OCI-LY3 (cell line): ENCODE data around the gene ZNF286A.

Source experiments
- H2AFZ ChIP-seq: fragments of 200-600, 300-600 bp; shearing (Covaris generic); 2 replicates; pipeline ENCODE4 v1.6.0; 2014; ENCODE audit warnings: antibody characterized with exemption, low read depth, low read length
- H3K27ac ChIP-seq: fragments of 200-600, 300-600 bp; sonication (generic); 2 replicates; pipeline ENCODE4 v1.5.1; 2014; ENCODE audit warnings: mild to moderate bottlenecking, low read length, moderate library complexity, mixed read lengths
- H3K27me3 ChIP-seq: fragments of 200-600, 300-600 bp; sonication (generic); 2 replicates; pipeline ENCODE4 v1.6.1; 2014; ENCODE audit warnings: low read depth, low read length, mixed read lengths
- H3K36me3 ChIP-seq: fragments of 200-600, 300-600 bp; sonication (generic); replicated peaks from 2 replicates; pipeline ENCODE3; 2014; ENCODE audit warnings: low read depth, low read length, mixed read lengths
- H3K4me1 ChIP-seq: fragments of 300-600, 200-600 bp; sonication (generic); 2 replicates; pipeline ENCODE4 v1.6.1; 2014; ENCODE audit warnings: low read length, mixed read lengths
- H3K4me2 ChIP-seq: fragments of 200-600, 300-600 bp; sonication (generic); 2 replicates; pipeline ENCODE4 v1.6.1; 2014; ENCODE audit warnings: low read length, mixed read lengths
- H3K4me3 ChIP-seq: fragments of 300-600, 200-600 bp; sonication (generic); 2 replicates; pipeline ENCODE4 v1.5.1; 2014; ENCODE audit warnings: antibody characterized with exemption, mild to moderate bottlenecking, low read length, moderate library complexity
- H3K79me2 ChIP-seq: fragments of 300-600, 200-600 bp; shearing (Covaris generic); 2 replicates; pipeline ENCODE4 v1.6.1; 2014; ENCODE audit warnings: mild to moderate bottlenecking, low read length, mixed read lengths
- H3K9ac ChIP-seq: fragments of 300-600, 200-600 bp; shearing (Covaris generic); 2 replicates; pipeline ENCODE4 v1.6.0; 2014; ENCODE audit warnings: mild to moderate bottlenecking, low read length, moderate library complexity
- H3K9me3 ChIP-seq: fragments of 200-600, 300-600 bp; shearing (Covaris generic); 2 replicates; pipeline ENCODE4 v1.6.1; 2014; ENCODE audit warnings: low read length, mixed read lengths; ENCODE audit not compliant: insufficient read depth
- H4K20me1 ChIP-seq: fragments of 200-600, 300-600 bp; sonication (generic); 2 replicates; pipeline ENCODE4 v1.6.1; 2016; ENCODE audit warnings: low read length, mixed read lengths; ENCODE audit not compliant: insufficient read depth
- CTCF ChIP-seq: fragments of 200-600, 300-600 bp; sonication (generic); IDR thresholded peaks from 2 replicates; pipeline ENCODE4 v1.5.1; 2014; ENCODE audit warnings: antibody characterized with exemption, low read length, low read depth
- EZH2phosphoT487 ChIP-seq: fragments of 200-600 bp; shearing (Covaris generic); IDR thresholded peaks from 2 replicates; pipeline ENCODE4 v1.6.1; 2018; ENCODE audit warnings: antibody characterized with exemption, mixed run types, low read depth

The ZNF286A gene

GRCh38 chr17:15740570-15741120 is 41.1 kb downstream of the ZNF286A start:
- no peaks in the 10 kb centered on the region for H4K20me1 ChIP-seq
- H3K27me3 ChIP-seq = no peaks in the 10 kb centered on the region
- no peaks in the 10 kb centered on the region for H3K4me1 ChIP-seq
- no peak for TF ChIP-seq CTCF
- no peak for TF ChIP-seq EZH2phosphoT487
- H3K9me3 ChIP-seq = no peaks in the 10 kb centered on the region
- H3K36me3 ChIP-seq = no peaks in the 10 kb centered on the region
- H3K4me3 ChIP-seq = no peak overlapping the region
- H2AFZ ChIP-seq = no peak overlapping the region
- no peak overlapping the region for H3K27ac ChIP-seq
- no peak overlapping the region for H3K9ac ChIP-seq
- H3K4me2 ChIP-seq = no peak overlapping the region
- H3K79me2 ChIP-seq = no peaks in the 10 kb centered on the region

GRCh38 chr17:15741624-15742023 is 42.1 kb downstream of the ZNF286A start:
- Histone ChIP-seq H4K20me1 (no peaks in the 10 kb centered on the region), H3K4me1 (no peaks in the 10 kb centered on the region), H2AFZ (no peak overlapping the region), H3K4me3 (no peak overlapping the region), H3K27me3 (no peaks in the 10 kb centered on the region), H3K79me2 (no peaks in the 10 kb centered on the region), H3K27ac (no peak overlapping the region), H3K9me3 (no peaks in the 10 kb centered on the region), H3K9ac (no peak overlapping the region), H3K4me2 (no peak overlapping the region), H3K36me3 (no peaks in the 10 kb centered on the region)
- TF ChIP-seq CTCF = no peak
- no peak for TF ChIP-seq EZH2phosphoT487

GRCh38 chr17:15742051-15742795 is 42.7 kb downstream of the ZNF286A start:
- no peaks in the 10 kb centered on the region for H3K79me2 ChIP-seq
- no peaks in the 10 kb centered on the region for H3K36me3 ChIP-seq

More at GRCh38 chr17:15742051-15742795, 42.7 kb downstream of the ZNF286A start:
- Histone ChIP-seq H3K4me1 (no peaks in the 10 kb centered on the region), H4K20me1 (no peaks in the 10 kb centered on the region), H2AFZ (no peak overlapping the region), H3K9ac (no peak overlapping the region), H3K4me2 (no peak overlapping the region), H3K4me3 (no peak overlapping the region), H3K9me3 (no peaks in the 10 kb centered on the region), H3K27me3 (no peaks in the 10 kb centered on the region), H3K27ac (no peak overlapping the region)
- TF ChIP-seq EZH2phosphoT487 = no peak
- TF ChIP-seq CTCF = no peak
